Gastroesophageal sphincter (tissue), 4 donors: ENCODE measurements around the gene GIPC3. TPM values are rescaled to one million over a fixed set of nuclear protein-coding genes. Genes with fewer than 3 reads are reported as not detected.

Experiments used
- ATAC-seq: fragments of 150-250 bp; one replicate; pipeline ENCODE4 v1.9.1; 2016; ENCODE audit warnings: mild to moderate bottlenecking, moderate library complexity
- H3K27ac ChIP-seq, 4 donors: fragments of 200-600 bp; sonication (generic) in 3 of 4; 1 replicate in 3 of 4; 2 replicates in 1 of 4; pipeline ENCODE4 v1.5.1; 2016 to 2019
- H3K27me3 ChIP-seq: fragments of 200-600 bp; sonication (generic); one replicate; pipeline ENCODE4 v1.5.1; 2019
- H3K36me3 ChIP-seq, 2 donors: fragments of 200-600 bp; sonication (generic); one replicate each; pipeline ENCODE4 v1.5.1; 2019; ENCODE audit warnings: control low read depth in 1 of 2
- H3K4me1 ChIP-seq, 3 donors: fragments of 200-600 bp; sonication (generic); 1 replicate in 2 of 3; 2 replicates in 1 of 3; pipeline ENCODE4 v1.5.1; 2016 to 2019; ENCODE audit warnings: control low read depth in 2 of 3
- H3K4me3 ChIP-seq, 2 donors: fragments of 200-600 bp; sonication (generic); one replicate each; pipeline ENCODE4 v1.5.1; 2019; ENCODE audit warnings: mild to moderate bottlenecking in 1 of 2, moderate library complexity in 1 of 2
- H3K9me3 ChIP-seq, 3 donors: fragments of 200-600 bp; sonication (generic); one replicate each; pipeline ENCODE4 v1.5.1; 2017 to 2019; ENCODE audit warnings: control low read depth in 2 of 3
- CTCF ChIP-seq, 4 experiments: fragments of 200-600 bp in 2 of 4; fragments of 450-650 bp in 2 of 4; sonication (generic) in 1 of 4; IDR thresholded peaks; one replicate each; pipeline ENCODE4 v1.5.1; 2017 to 2019; ENCODE audit warnings: antibody characterized with exemption in 4 of 4, mild to moderate bottlenecking in 2 of 4, moderate library complexity in 2 of 4
- EP300 ChIP-seq: sonication (generic); formaldehyde crosslinking; IDR thresholded peaks from one replicate; pipeline ENCODE4 v1.6.1; 2017; ENCODE audit warnings: antibody characterized with exemption, mild to moderate bottlenecking
- POLR2A ChIP-seq, 2 donors: fragments of 450-650 bp; IDR thresholded peaks; one replicate each; pipeline ENCODE4 v1.6.1; 2017; ENCODE audit warnings: antibody characterized with exemption in 2 of 2, mild to moderate bottlenecking in 2 of 2, moderate library complexity in 1 of 2
- POLR2AphosphoS5 ChIP-seq: sonication (generic); formaldehyde crosslinking; IDR thresholded peaks from one replicate; pipeline ENCODE4 v1.6.1; 2017; ENCODE audit warnings: antibody characterized with exemption
- WGBS, 2 donors: methylation state at CpG; one replicate each; pipeline ENCODE4 v1.1.5; 2018; ENCODE audit warnings: low coverage in 1 of 2; 5-methylcytosine and 5-hydroxymethylcytosine counted together
- total RNA-seq, 4 donors: library from RNA; depleted of rRNA; stranded (reverse); fragments of >200 nt; gene quantifications; one replicate each; pipeline ENCODE4 v1.1.0, GENCODE V29; 2016

GIPC3 gene
- total RNA-seq, 4 donors from 2014 or later: 0.94 to 16.8 (median 2.1) TPM

GRCh38 chr19:3570606-3571011 lies 14.7 kb upstream of the GIPC3 start:
- ATAC-seq: no peak
- Histone ChIP-seq H3K9me3 (no peaks in the 10 kb centered on the region), H3K4me1 (peaks cover 0 to 39% (median 12%) of the 10 kb centered on the region in 3 donors), H3K4me3 (no peak overlapping the region), H3K27ac (no peak overlapping the region), H3K27me3 (no peaks in the 10 kb centered on the region), H3K36me3 (peaks cover 0 to 7% of the 10 kb centered on the region in 2 donors)
- 68 to 72% methylated on average over 7 of the region's 7 CpGs for WGBS, 2 donors
- TF ChIP-seq POLR2A (IDR thresholded peaks at IDR 0.05) (no peak), POLR2AphosphoS5 (no peak), CTCF (IDR thresholded peaks at IDR 0.05) (no peak), EP300 (no peak)

- WGBS, 2 donors: no CpG with 5 or more reads among the region's 48 CpGs
- peak; percentile 98 for ATAC-seq
- H3K4me1 ChIP-seq: peaks cover 0 to 56% (median 21%) of the 10 kb centered on the region in 3 donors
- no peaks in the 10 kb centered on the region for H3K27me3 ChIP-seq
- H3K27ac ChIP-seq: peak overlapping the region in 3 of 4 donors; percentile 90 to 91 (median 90)
- H3K4me3 ChIP-seq: peak overlapping the region; percentile 37 to 75
- no peaks in the 10 kb centered on the region for H3K9me3 ChIP-seq
- H3K36me3 ChIP-seq: peaks cover 0 to 8% of the 10 kb centered on the region in 2 donors
- TF ChIP-seq POLR2AphosphoS5 (no peak), POLR2A (IDR thresholded peaks at IDR 0.05) (no peak), CTCF (IDR thresholded peaks at IDR 0.05) (no peak), EP300 (no peak)
Observed at GRCh38 chr19:3572132-3572854, 13.0 kb upstream of the GIPC3 start.

GRCh38 chr19:3572855-3573161 lies 12.5 kb upstream of the GIPC3 start, which contains the start of gene HMG20B:
Gene HMG20B (plus strand): TSS chr19:3572944. CDS start chr19:3573310, 366 bp downstream.
- TF ChIP-seq EP300 (no peak), POLR2AphosphoS5 (no peak), CTCF (IDR thresholded peaks at IDR 0.05) (no peak), POLR2A (IDR thresholded peaks at IDR 0.05) (peak; percentile 22 to 46)

GRCh38 chr19:3573162-3573857 lies 12.0 kb upstream of the GIPC3 start:
- 0% methylated on average over 2 of the region's 60 CpGs for WGBS, 2 donors
- peaks cover 0 to 12% of the 10 kb centered on the region in 2 donors for H3K36me3 ChIP-seq
- H3K27ac ChIP-seq: peak overlapping the region; percentile 48 to 91 (median 90)
- peaks cover 0 to 58% (median 21%) of the 10 kb centered on the region in 3 donors for H3K4me1 ChIP-seq
- peak; percentile 2 for ATAC-seq
- TF ChIP-seq EP300 (no peak), POLR2A (IDR thresholded peaks at IDR 0.05) (no peak), CTCF (IDR thresholded peaks at IDR 0.05) (no peak), POLR2AphosphoS5 (no peak)
- H3K4me3 ChIP-seq: peak overlapping the region; percentile 66 to 75
- H3K9me3 ChIP-seq: no peaks in the 10 kb centered on the region
- no peaks in the 10 kb centered on the region for H3K27me3 ChIP-seq

More at GRCh38 chr19:3572855-3573161, 12.5 kb upstream of the GIPC3 start, which contains the start of gene HMG20B:
- no peak for ATAC-seq
- Histone ChIP-seq H3K27me3 (no peaks in the 10 kb centered on the region), H3K4me3 (peak within 1 kb of the TSS; percentile 66 to 75), H3K4me1 (peaks cover 0 to 58% (median 21%) of the 10 kb centered on the region in 3 donors), H3K27ac (peak within 1 kb of the TSS; percentile 48 to 91 (median 90)), H3K9me3 (no peaks in the 10 kb centered on the region), H3K36me3 (peaks cover 0 to 8% of the 10 kb centered on the region in 2 donors)
- WGBS, 2 donors: no CpG with 5 or more reads among the region's 30 CpGs
